ENCODE measurements around the gene SMARCA1. TPM values are rescaled to one million over a fixed set of nuclear protein-coding genes. Genes with fewer than 3 reads are reported as not detected.

SMARCA1 gene
- total and polyA plus RNA-seq, 9 donors, result 59.8 to 92.1 (median 82.9) TPM

DNA sequence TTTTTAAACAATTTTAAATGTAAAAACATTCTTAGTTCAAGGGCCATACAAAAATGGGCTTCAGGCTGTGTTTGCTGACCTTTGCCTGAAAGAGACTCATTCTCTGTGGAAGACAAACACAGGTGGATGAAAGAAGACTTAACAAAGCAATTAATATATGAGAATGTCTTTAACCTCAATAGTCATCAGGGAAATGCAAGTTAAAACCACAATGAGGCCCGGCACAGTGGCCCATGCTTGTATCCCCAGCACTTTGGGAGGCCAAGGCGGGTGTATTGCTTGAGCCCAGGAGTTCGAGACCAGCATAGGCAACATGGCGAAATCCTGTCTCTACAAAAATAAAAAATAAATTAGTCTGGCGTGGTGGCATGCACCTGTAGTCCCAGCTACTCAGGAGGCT is 7.1 kb upstream of the SMARCA1 start:
- 70% methylated on average over 2 of the region's 5 CpGs for WGBS (ENCODE audit: insufficient coverage)
- Histone ChIP-seq H3K27ac (ENCODE audit: low read length) (no peak overlapping the region), H3K36me3 (ENCODE audit: control insufficient read depth, insufficient read depth, low read length) (no peaks in the 10 kb centered on the region), H3K27me3 (ENCODE audit: control insufficient read depth, insufficient read depth, low read length) (peaks cover 4% of the 10 kb centered on the region), H3K9me3 (replicated peaks; ENCODE audit: control insufficient read depth, low read depth, low read length) (no peaks in the 10 kb centered on the region), H3K4me3 (ENCODE audit: low read length) (no peak overlapping the region), H3K4me1 (ENCODE audit: control insufficient read depth, insufficient read depth, low read length) (no peaks in the 10 kb centered on the region)
- DNase-seq, result no peak

DNA sequence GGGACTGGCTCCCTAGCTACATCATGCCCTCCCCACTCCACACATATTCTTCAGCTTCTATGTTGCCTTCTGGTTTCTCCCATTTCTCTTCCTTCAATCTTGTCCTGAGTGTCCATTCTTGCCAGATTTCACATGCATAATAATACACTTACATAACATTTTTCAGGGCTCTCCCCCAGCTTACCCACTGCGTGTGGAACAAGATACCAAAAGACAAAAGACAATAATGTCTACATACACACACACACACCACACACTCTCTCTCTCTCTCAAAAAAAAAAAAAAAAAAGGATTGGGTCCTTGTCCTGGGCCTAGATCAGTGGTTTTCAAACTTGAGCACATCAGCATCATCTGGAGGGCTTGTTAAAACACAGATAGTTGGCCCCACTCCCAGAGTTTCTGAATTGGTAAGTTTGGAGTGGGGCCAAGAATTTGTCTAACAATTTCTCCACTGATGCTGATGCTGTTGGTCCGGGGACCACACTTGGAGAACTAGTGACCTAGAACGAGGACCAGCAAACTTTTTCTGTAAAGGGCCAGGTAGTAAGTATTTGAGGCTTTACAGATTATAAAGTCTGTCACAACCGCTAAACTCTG is 6.5 kb upstream of the SMARCA1 start:
- Histone ChIP-seq H3K27me3 (ENCODE audit: control insufficient read depth, insufficient read depth, low read length) (peaks cover 4% of the 10 kb centered on the region), H3K36me3 (ENCODE audit: control insufficient read depth, insufficient read depth, low read length) (no peaks in the 10 kb centered on the region), H3K4me1 (ENCODE audit: control insufficient read depth, insufficient read depth, low read length) (no peaks in the 10 kb centered on the region), H3K9me3 (replicated peaks; ENCODE audit: control insufficient read depth, low read depth, low read length) (no peaks in the 10 kb centered on the region), H3K27ac (ENCODE audit: low read length) (no peak overlapping the region), H3K4me3 (ENCODE audit: low read length) (no peak overlapping the region)
- 20% methylated on average over 3 of the region's 4 CpGs for WGBS (ENCODE audit: insufficient coverage)
- peak; percentile 15 for DNase-seq

DNA sequence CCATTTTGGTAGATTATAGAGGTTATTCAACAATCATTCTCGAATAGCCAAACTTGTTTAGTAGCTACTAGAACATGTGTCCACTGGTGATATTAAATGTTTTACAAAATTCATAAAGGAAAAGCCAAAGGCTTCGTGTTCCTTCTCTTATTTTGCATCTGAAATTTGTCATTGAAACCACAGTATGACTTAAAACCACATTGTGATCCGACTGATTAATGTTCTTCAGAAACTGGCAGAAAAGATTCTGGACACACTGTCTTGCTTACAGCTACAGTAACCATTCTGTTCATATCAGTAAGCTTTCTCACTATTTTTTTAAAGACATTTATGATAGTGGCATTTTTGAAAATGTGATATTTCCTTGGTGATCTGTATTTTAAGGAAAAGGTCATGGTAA is 2.6 kb upstream of the SMARCA1 start:
- H3K36me3 ChIP-seq (ENCODE audit: control insufficient read depth, insufficient read depth, low read length), result no peaks in the 10 kb centered on the region
- no peak for DNase-seq
- no peak overlapping the region for H3K4me3 ChIP-seq (ENCODE audit: low read length)
- no peaks in the 10 kb centered on the region for H3K9me3 ChIP-seq (replicated peaks; ENCODE audit: control insufficient read depth, low read depth, low read length)
- H3K27me3 ChIP-seq (ENCODE audit: control insufficient read depth, insufficient read depth, low read length), result no peaks in the 10 kb centered on the region
- 50% methylated on average over 1 of the region's 3 CpGs for WGBS (ENCODE audit: insufficient coverage)
- H3K4me1 ChIP-seq (ENCODE audit: control insufficient read depth, insufficient read depth, low read length), result no peaks in the 10 kb centered on the region
- H3K27ac ChIP-seq (ENCODE audit: low read length), result no peak overlapping the region

DNA sequence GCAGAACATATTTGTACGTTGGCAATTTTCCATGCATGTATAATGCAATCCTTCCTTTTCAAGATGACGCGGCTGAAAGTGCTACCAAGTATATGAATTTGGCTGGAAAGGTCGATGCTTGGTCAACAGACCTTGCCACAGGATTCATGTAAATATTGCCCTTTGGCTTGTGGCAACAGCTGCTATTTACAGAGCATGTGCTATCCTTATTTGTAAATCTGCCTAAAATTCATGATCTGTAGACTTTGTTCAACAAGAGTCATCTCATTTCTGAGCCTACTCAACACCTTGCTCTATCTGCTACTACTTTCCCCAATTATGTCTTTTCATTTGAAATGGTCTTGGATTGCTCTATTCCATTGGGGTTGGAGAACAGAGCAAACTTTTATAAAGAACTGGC is 1.9 kb upstream of the SMARCA1 start:
- Histone ChIP-seq H3K27me3 (ENCODE audit: control insufficient read depth, insufficient read depth, low read length) (no peaks in the 10 kb centered on the region), H3K4me3 (ENCODE audit: low read length) (no peak overlapping the region), H3K27ac (ENCODE audit: low read length) (no peak overlapping the region), H3K4me1 (ENCODE audit: control insufficient read depth, insufficient read depth, low read length) (no peaks in the 10 kb centered on the region), H3K9me3 (replicated peaks; ENCODE audit: control insufficient read depth, low read depth, low read length) (no peaks in the 10 kb centered on the region), H3K36me3 (ENCODE audit: control insufficient read depth, insufficient read depth, low read length) (no peaks in the 10 kb centered on the region)
- WGBS (ENCODE audit: insufficient coverage), result 54% methylated on average over 4 of the region's 4 CpGs
- DNase-seq, result no peak

DNA sequence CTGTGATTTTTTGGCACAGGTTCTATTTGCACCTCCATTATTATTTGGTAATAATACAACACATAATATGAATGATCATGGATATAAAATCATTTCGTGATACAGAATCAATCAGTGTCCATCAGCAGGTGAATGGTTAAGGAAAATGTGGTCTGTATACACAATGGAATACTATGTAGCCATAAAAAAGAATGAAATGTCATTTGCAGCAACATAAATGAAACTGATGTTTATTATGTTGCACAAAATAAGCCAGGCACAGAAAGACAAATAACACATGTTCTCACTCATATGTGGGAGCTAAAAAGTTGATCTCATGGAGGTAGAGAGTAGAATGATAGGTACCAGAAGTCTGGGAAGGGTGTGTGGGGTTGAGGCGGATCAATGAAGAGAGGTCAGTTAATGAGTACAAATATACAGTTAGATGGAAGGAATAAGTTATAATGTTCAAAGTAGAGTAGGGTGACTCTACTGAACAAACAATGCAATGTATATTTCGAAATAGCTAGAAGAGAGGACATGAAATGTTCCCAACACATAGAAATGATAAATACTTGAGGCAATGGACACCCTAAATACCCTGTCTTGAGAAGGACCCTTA is 1.1 kb upstream of the SMARCA1 start:
- Histone ChIP-seq H3K36me3 (ENCODE audit: control insufficient read depth, insufficient read depth, low read length) (no peaks in the 10 kb centered on the region), H3K4me1 (ENCODE audit: control insufficient read depth, insufficient read depth, low read length) (no peaks in the 10 kb centered on the region), H3K4me3 (ENCODE audit: low read length) (no peak overlapping the region), H3K27ac (ENCODE audit: low read length) (no peak overlapping the region), H3K9me3 (replicated peaks; ENCODE audit: control insufficient read depth, low read depth, low read length) (no peaks in the 10 kb centered on the region), H3K27me3 (ENCODE audit: control insufficient read depth, insufficient read depth, low read length) (no peaks in the 10 kb centered on the region)
- WGBS (ENCODE audit: insufficient coverage), result 80% methylated on average over 1 of the region's 3 CpGs
- DNase-seq, result no peak

DNA sequence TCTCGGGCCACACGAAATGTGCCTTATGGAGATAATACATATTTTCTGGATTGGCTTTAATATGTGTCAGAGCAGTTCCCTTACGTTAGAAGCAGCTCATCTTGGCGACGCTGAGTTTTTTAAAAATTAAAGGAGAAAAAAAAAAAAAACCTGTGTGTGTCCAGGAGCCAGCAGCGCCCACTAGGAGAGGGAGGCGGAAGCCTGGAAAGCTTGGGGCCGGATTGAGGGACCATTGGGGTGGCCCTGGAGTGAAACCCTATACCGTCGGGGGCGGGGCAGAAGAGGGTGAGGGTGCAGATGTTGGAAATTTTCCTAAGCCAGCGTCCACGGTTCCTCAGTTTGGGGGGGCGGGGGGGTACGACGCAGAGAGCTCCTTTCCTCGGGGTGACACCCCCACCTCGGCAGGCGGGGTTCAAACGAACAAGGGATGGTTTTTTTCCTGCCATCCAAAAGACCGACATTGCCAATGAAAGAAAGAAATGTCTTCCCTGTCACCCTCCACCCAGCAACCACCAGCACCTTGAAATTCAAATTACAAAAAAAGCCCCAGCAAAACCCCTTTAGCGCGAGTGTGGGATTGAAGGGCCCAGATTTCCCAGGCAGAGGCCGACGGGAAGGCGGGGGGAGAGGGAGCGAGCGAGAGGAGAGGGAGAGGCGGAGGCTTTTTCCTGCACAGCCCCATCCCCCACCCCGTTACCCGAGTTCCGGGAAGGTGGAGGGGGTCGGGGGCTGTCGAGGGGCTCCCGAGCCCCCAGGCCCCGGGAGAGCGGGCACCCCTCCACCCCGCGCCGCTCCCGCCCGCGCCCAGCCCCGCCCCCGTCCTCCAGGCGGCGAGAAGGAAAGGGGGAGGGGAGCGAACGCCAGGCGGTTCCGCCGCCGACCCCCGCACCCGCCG is 859 bp downstream of the SMARCA1 start:
- no peaks in the 10 kb centered on the region for H3K4me1 ChIP-seq (ENCODE audit: control insufficient read depth, insufficient read depth, low read length)
- DNase-seq, result peak; percentile 85
- peak overlapping the region; percentile 89 for H3K4me3 ChIP-seq (ENCODE audit: low read length)
- no peaks in the 10 kb centered on the region for H3K9me3 ChIP-seq (replicated peaks; ENCODE audit: control insufficient read depth, low read depth, low read length)
- peak overlapping the region; percentile 98 for H3K27ac ChIP-seq (ENCODE audit: low read length)
- 21% methylated on average over 28 of the region's 56 CpGs for WGBS (ENCODE audit: insufficient coverage)
- H3K36me3 ChIP-seq (ENCODE audit: control insufficient read depth, insufficient read depth, low read length), result no peaks in the 10 kb centered on the region
- H3K27me3 ChIP-seq (ENCODE audit: control insufficient read depth, insufficient read depth, low read length), result no peaks in the 10 kb centered on the region

DNA sequence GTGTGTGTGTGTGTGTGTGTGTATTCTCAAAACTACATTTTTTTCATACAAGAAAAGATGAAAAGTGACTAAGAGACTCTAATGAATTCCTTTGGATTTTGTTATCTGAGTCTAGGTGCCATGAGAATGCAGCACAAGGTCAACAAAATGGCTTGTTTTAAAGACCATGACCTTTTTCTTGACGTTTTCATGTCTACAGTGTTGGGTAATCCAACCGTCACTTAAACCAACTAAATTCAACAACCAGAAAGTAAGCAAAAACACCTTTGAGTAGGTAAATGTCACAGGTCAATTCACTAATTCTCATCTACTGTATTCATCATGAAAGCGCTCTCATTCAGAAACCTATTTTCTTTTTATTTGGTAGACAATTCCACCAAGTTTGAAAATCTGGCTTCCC is 3.1 kb downstream of the SMARCA1 start:
- no peak for DNase-seq
- WGBS (ENCODE audit: insufficient coverage), result no CpG with 5 or more reads among the region's 3 CpGs
- Histone ChIP-seq H3K36me3 (ENCODE audit: control insufficient read depth, insufficient read depth, low read length) (peaks cover 1% of the 10 kb centered on the region), H3K4me1 (ENCODE audit: control insufficient read depth, insufficient read depth, low read length) (no peaks in the 10 kb centered on the region), H3K4me3 (ENCODE audit: low read length) (no peak overlapping the region), H3K27ac (ENCODE audit: low read length) (no peak overlapping the region), H3K27me3 (ENCODE audit: control insufficient read depth, insufficient read depth, low read length) (no peaks in the 10 kb centered on the region), H3K9me3 (replicated peaks; ENCODE audit: control insufficient read depth, low read depth, low read length) (no peaks in the 10 kb centered on the region)

DNA sequence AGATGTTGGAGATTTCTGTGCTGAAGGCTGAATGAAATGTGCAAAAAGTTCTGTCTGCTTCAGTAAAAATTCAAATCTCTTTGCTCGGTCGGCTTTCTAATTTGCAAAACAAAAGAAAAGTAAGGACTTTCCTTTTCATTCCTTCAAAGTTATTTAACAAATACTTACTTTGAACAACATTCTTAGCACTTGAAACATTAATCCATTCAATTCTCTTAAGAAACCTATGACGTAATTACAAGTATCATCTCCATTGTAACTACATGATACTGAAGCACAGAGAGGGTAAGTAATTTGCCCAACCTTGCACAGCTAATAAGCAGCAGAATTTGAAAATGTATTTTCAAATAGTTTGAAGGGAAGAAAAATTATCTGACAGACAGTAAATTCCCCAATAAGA is 6.9 kb downstream of the SMARCA1 start:
- Histone ChIP-seq H3K27me3 (ENCODE audit: control insufficient read depth, insufficient read depth, low read length) (no peaks in the 10 kb centered on the region), H3K4me1 (ENCODE audit: control insufficient read depth, insufficient read depth, low read length) (no peaks in the 10 kb centered on the region), H3K4me3 (ENCODE audit: low read length) (no peak overlapping the region), H3K27ac (ENCODE audit: low read length) (no peak overlapping the region), H3K36me3 (ENCODE audit: control insufficient read depth, insufficient read depth, low read length) (peaks cover 8% of the 10 kb centered on the region), H3K9me3 (replicated peaks; ENCODE audit: control insufficient read depth, low read depth, low read length) (no peaks in the 10 kb centered on the region)
- WGBS (ENCODE audit: insufficient coverage), result no CpG with 5 or more reads among the region's 3 CpGs
- no peak for DNase-seq

DNA sequence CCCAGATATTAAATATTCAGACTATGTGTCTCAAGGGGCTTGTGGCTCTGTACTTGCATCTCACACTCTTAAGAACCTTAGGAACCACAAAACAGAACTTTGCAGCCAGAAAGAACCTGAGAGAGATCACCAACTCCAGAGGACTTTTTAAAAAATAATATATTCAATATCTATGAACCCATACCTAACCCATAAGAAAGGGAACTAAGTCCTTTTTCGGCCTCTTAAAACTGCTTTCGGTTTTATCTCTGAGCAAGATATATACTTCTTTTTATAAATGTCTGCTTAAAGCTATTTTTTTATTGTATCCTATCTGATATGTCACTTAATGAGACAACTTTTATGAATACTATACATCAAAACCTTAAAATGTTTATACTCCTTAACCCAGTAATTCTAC is 10.9 kb downstream of the SMARCA1 start:
- Histone ChIP-seq H3K4me1 (ENCODE audit: control insufficient read depth, insufficient read depth, low read length) (no peaks in the 10 kb centered on the region), H3K9me3 (replicated peaks; ENCODE audit: control insufficient read depth, low read depth, low read length) (no peaks in the 10 kb centered on the region), H3K27ac (ENCODE audit: low read length) (no peak overlapping the region), H3K36me3 (ENCODE audit: control insufficient read depth, insufficient read depth, low read length) (peaks cover 12% of the 10 kb centered on the region), H3K27me3 (ENCODE audit: control insufficient read depth, insufficient read depth, low read length) (no peaks in the 10 kb centered on the region), H3K4me3 (ENCODE audit: low read length) (no peak overlapping the region)
- no CpG with 5 or more reads among the region's 2 CpGs for WGBS (ENCODE audit: insufficient coverage)
- no peak for DNase-seq

DNA sequence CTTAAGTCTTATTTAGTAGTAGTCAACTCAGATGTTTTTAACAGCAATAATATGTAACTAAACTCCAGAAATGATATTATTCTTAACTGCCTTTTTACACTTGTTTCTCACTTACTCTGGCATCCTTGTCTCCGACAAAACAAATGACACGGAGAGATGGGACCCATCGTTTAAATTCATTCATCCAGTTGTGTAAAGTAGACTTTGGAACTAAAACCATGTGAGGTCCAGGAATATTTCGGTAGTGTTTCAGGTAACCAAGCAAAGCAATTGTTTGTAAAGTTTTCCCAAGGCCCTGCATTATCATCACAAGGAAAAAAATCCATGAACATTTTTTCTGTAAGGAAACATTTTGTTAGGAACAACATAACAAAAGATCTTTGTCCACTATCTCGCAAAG is 11.6 kb downstream of the SMARCA1 start:
- 95% methylated on average over 3 of the region's 5 CpGs for WGBS (ENCODE audit: insufficient coverage)
- H3K9me3 ChIP-seq (replicated peaks; ENCODE audit: control insufficient read depth, low read depth, low read length), result no peaks in the 10 kb centered on the region
- H3K4me1 ChIP-seq (ENCODE audit: control insufficient read depth, insufficient read depth, low read length), result no peaks in the 10 kb centered on the region
- no peak for DNase-seq
- peaks cover 14% of the 10 kb centered on the region for H3K36me3 ChIP-seq (ENCODE audit: control insufficient read depth, insufficient read depth, low read length)
- H3K27ac ChIP-seq (ENCODE audit: low read length), result no peak overlapping the region
- H3K27me3 ChIP-seq (ENCODE audit: control insufficient read depth, insufficient read depth, low read length), result no peaks in the 10 kb centered on the region
- no peak overlapping the region for H3K4me3 ChIP-seq (ENCODE audit: low read length)
